Endothelial cell (in vitro differentiated cells): ENCODE measurements around the gene PYY. TPM values are rescaled to one million over a fixed set of nuclear protein-coding genes. Genes with fewer than 3 reads are reported as not detected.

Experiments used
- DNase-seq: peaks from one replicate; pipeline ENCODE4 v3.0.0; 2021; ENCODE audit warnings: low spot score
- H3K27ac Mint-ChIP-seq: one replicate; pipeline ENCODE4 v1.8.0; 2021; ENCODE audit warnings: mixed read lengths, inconsistent platforms; ENCODE audit not compliant: unreplicated experiment
- H3K27me3 Mint-ChIP-seq: one replicate; pipeline ENCODE4 v1.8.0; 2021; ENCODE audit warnings: mild to moderate bottlenecking, moderate library complexity, mixed read lengths, inconsistent platforms; ENCODE audit not compliant: unreplicated experiment
- H3K36me3 Mint-ChIP-seq: one replicate; pipeline ENCODE4 v1.8.0; 2021; ENCODE audit warnings: mild to moderate bottlenecking, low read depth, mixed read lengths, inconsistent platforms; ENCODE audit not compliant: unreplicated experiment
- H3K4me1 Mint-ChIP-seq: one replicate; pipeline ENCODE4 v1.8.0; 2021; ENCODE audit warnings: mild to moderate bottlenecking, mixed read lengths, inconsistent platforms; ENCODE audit not compliant: unreplicated experiment
- H3K4me3 Mint-ChIP-seq: one replicate; pipeline ENCODE4 v1.8.0; 2021; ENCODE audit warnings: mild to moderate bottlenecking, mixed read lengths, inconsistent platforms; ENCODE audit not compliant: unreplicated experiment
- H3K9me3 Mint-ChIP-seq: one replicate; pipeline ENCODE4 v1.8.0; 2021; ENCODE audit warnings: mixed read lengths, inconsistent platforms; ENCODE audit not compliant: unreplicated experiment
- CTCF ChIP-seq: fragments of 200-600 bp; sonication (generic); IDR thresholded peaks from one replicate; pipeline ENCODE4 v1.5.0; 2021; ENCODE audit warnings: antibody characterized with exemption; ENCODE audit not compliant: unreplicated experiment
- total RNA-seq: library from RNA; stranded (reverse); fragmentation: NEBNext Ultra II Directional; extraction: Animal tissue kit (Norgen Biotek cat#: 25700); gene quantifications from one replicate; pipeline ENCODE4 v1.2.1, GENCODE V29; 2021; ENCODE audit not compliant: unreplicated experiment

PYY gene
- total RNA-seq, 1 donor from 2014 or later, result not detected

GRCh38 chr17:43949781-43950180 is 4.0 kb downstream of the PYY start:
- H3K4me3 Mint-ChIP-seq, result no peak overlapping the region
- no peak for TF ChIP-seq CTCF
- H3K36me3 Mint-ChIP-seq, result no peaks in the 10 kb centered on the region
- H3K4me1 Mint-ChIP-seq, result peaks cover 10% of the 10 kb centered on the region
- no peak for DNase-seq
- peaks cover 9% of the 10 kb centered on the region for H3K27me3 Mint-ChIP-seq
- H3K27ac Mint-ChIP-seq, result no peak overlapping the region
- no peaks in the 10 kb centered on the region for H3K9me3 Mint-ChIP-seq

- no peaks in the 10 kb centered on the region for H3K36me3 Mint-ChIP-seq
- H3K4me3 Mint-ChIP-seq, result no peak overlapping the region
- H3K27me3 Mint-ChIP-seq, result peaks cover 3% of the 10 kb centered on the region
- H3K9me3 Mint-ChIP-seq, result no peaks in the 10 kb centered on the region
- TF ChIP-seq CTCF, result no peak
- peaks cover 12% of the 10 kb centered on the region for H3K4me1 Mint-ChIP-seq
- H3K27ac Mint-ChIP-seq, result no peak overlapping the region
- no peak for DNase-seq
Observed at GRCh38 chr17:43946781-43947180, 7.0 kb downstream of the PYY start.

- no peak overlapping the region for H3K27ac Mint-ChIP-seq
- peaks cover 12% of the 10 kb centered on the region for H3K4me1 Mint-ChIP-seq
- DNase-seq, result no peak
- no peaks in the 10 kb centered on the region for H3K36me3 Mint-ChIP-seq
- TF ChIP-seq CTCF, result no peak
- no peaks in the 10 kb centered on the region for H3K9me3 Mint-ChIP-seq
- H3K27me3 Mint-ChIP-seq, result peaks cover 3% of the 10 kb centered on the region
- H3K4me3 Mint-ChIP-seq, result no peak overlapping the region
Observed at GRCh38 chr17:43945074-43945829, 8.5 kb downstream of the PYY start.

GRCh38 chr17:43942051-43942685 is 11.6 kb downstream of the PYY start, which contains the start of gene PPY:
PPY (minus strand) TSS chr17:43942476; CDS start chr17:43941654, 822 bp downstream.
- H3K27me3 Mint-ChIP-seq, result peaks cover 4% of the 10 kb centered on the region
- H3K27ac Mint-ChIP-seq, result no peak within 1 kb of the TSS

More at GRCh38 chr17:43942051-43942685, 11.6 kb downstream of the PYY start, which contains the start of gene PPY:
- no peak for DNase-seq
- H3K9me3 Mint-ChIP-seq, result no peaks in the 10 kb centered on the region
- peaks cover 4% of the 10 kb centered on the region for H3K4me1 Mint-ChIP-seq
- H3K4me3 Mint-ChIP-seq, result no peak within 1 kb of the TSS
- H3K36me3 Mint-ChIP-seq, result peaks cover 3% of the 10 kb centered on the region
- TF ChIP-seq CTCF, result no peak
